ENCODE measurements around the gene TUBB2B. TPM values are rescaled to one million over a fixed set of nuclear protein-coding genes. Genes with fewer than 3 reads are reported as not detected.

Gene TUBB2B
- total and polyA plus RNA-seq, 9 of the 15 experiments (the other 6 are each of a cell fraction or from before 2014, with no cell fraction given): 0.11 to 9.7 (median 4.6) TPM

- TF ChIP-seq REST (IDR thresholded peaks at IDR 0.05; ENCODE audit: borderline replicate concordance) (peak; percentile 95), REST (CRISPR knock-in tag; IDR thresholded peaks at IDR 0.05; ENCODE audit: low read depth) (no peak), ID3 (CRISPR knock-in tag; IDR thresholded peaks at IDR 0.05) (no peak), ID3 (tag; IDR thresholded peaks at IDR 0.05) (no peak), MEIS2 (IDR thresholded peaks at IDR 0.05; ENCODE audit: partially characterized antibody) (peak; percentile 81), U2AF1 (optimal IDR thresholded peaks at IDR 0.05; ENCODE audit: low read depth, low read length) (no peak), CREM (IDR thresholded peaks at IDR 0.05; ENCODE audit: low read depth) (peak; percentile 90), VEZF1 (CRISPR knock-in tag; IDR thresholded peaks at IDR 0.05) (peak; percentile 65), NUFIP1 (IDR thresholded peaks at IDR 0.05; ENCODE audit: partially characterized antibody) (no peak)
These were observed 18.1 kb downstream of the TUBB2B start (continued) for GRCh38 chr6:3209114-3210023.
